Naive thymus-derived CD4-positive, alpha-beta T cell (primary cell): Measurements from ENCODE around the gene IRF2. TPM values are rescaled to one million over a fixed set of nuclear protein-coding genes. Genes with fewer than 3 reads are reported as not detected.

Experiments
- ATAC-seq: fragments of 150-1000 bp; cut with Tn5 transposase; 2 replicates; pipeline ENCODE4 v1.10.0; 2021; ENCODE audit warnings: mild to moderate bottlenecking, moderate library complexity
- CTCF ChIA-PET: fragments of 350-600 bp; sonication (Branson Sonifier 250); formaldehyde crosslinking; loops from one replicate; lab custom pipeline; 2021; ENCODE audit warnings: antibody characterized with exemption; lab: Charles Lee
- POLR2A ChIA-PET: fragments of 350-600 bp; sonication (Branson Sonifier 250); formaldehyde crosslinking; loops from one replicate; lab custom pipeline; 2021; ENCODE audit warnings: antibody characterized with exemption, inconsistent platforms; lab: Charles Lee
- DNase-seq, 9 donors: peaks; one replicate each; pipeline versions ENCODE4 v3.0.0 to v3.0.0-alpha.2; 2020 to 2022; ENCODE audit warnings: mixed read lengths in 1 of 9
- H3K27ac ChIP-seq: one replicate; pipeline ENCODE4 v1.7.0; 2013; ENCODE audit warnings: mild to moderate bottlenecking, low read depth, low read length, moderate library complexity
- H3K27me3 ChIP-seq, 2 donors: one replicate each; pipeline ENCODE4 v1.7.0; 2013; ENCODE audit warnings: low read length in 2 of 2, mild to moderate bottlenecking in 2 of 2, moderate library complexity in 2 of 2; ENCODE audit not compliant: control insufficient read depth in 2 of 2, insufficient read depth in 2 of 2
- H3K36me3 ChIP-seq, 3 experiments: 1 replicate in 2 of 3; 2 replicates in 1 of 3; pipeline ENCODE4 v1.7.0; 2013; ENCODE audit warnings: low read length in 3 of 3, mild to moderate bottlenecking in 3 of 3, moderate library complexity in 1 of 3; ENCODE audit not compliant: insufficient read depth in 3 of 3, control insufficient read depth in 2 of 3
- H3K4me1 ChIP-seq, 2 donors: one replicate each; pipeline ENCODE4 v1.7.0; 2013; ENCODE audit warnings: low read length in 2 of 2, mild to moderate bottlenecking in 2 of 2, moderate library complexity in 1 of 2; ENCODE audit not compliant: control insufficient read depth in 2 of 2, insufficient read depth in 2 of 2
- H3K4me3 ChIP-seq: 2 replicates; pipeline ENCODE4 v1.7.0; 2013; ENCODE audit warnings: mild to moderate bottlenecking, low read length
- H3K9me3 ChIP-seq, 3 experiments: 1 replicate in 2 of 3; 2 replicates in 1 of 3; pipeline ENCODE4 v1.7.0; 2013; ENCODE audit warnings: low read length in 3 of 3; ENCODE audit not compliant: control insufficient read depth in 2 of 3
- H3K27ac Mint-ChIP-seq, 9 donors: one replicate each; pipeline ENCODE4 v1.8.0; 2020 to 2022; ENCODE audit warnings: mixed read lengths in 9 of 9, mild to moderate bottlenecking in 8 of 9, moderate library complexity in 5 of 9, inconsistent platforms in 2 of 9
- H3K27me3 Mint-ChIP-seq, 5 donors: one replicate each; pipeline ENCODE4 v1.8.0; 2021 to 2022; ENCODE audit warnings: mixed read lengths in 5 of 5, mild to moderate bottlenecking in 1 of 5
- H3K36me3 Mint-ChIP-seq, 5 donors: one replicate each; pipeline ENCODE4 v1.8.0; 2020 to 2022; ENCODE audit warnings: mixed read lengths in 5 of 5, mild to moderate bottlenecking in 3 of 5, inconsistent platforms in 1 of 5
- H3K4me1 Mint-ChIP-seq, 7 donors: one replicate each; pipeline ENCODE4 v1.8.0; 2020 to 2022; ENCODE audit warnings: mixed read lengths in 7 of 7, mild to moderate bottlenecking in 3 of 7, inconsistent platforms in 1 of 7
- H3K4me3 Mint-ChIP-seq, 10 donors: one replicate each; pipeline ENCODE4 v1.8.0; 2020 to 2022; ENCODE audit warnings: mild to moderate bottlenecking in 10 of 10, mixed read lengths in 10 of 10, moderate library complexity in 6 of 10, inconsistent platforms in 2 of 10
- H3K9me3 Mint-ChIP-seq, 11 donors: one replicate each; pipeline ENCODE4 v1.8.0; 2020 to 2022; ENCODE audit warnings: mixed read lengths in 11 of 11, mild to moderate bottlenecking in 4 of 11, inconsistent platforms in 1 of 11, moderate library complexity in 1 of 11
- intact Hi-C, 2 donors: fragments of 100-400 bp; cut with micrococcal nuclease; formaldehyde crosslinking; loops; one replicate each; pipeline ENCODE4 v1.15.1; 2023
- polyA plus RNA-seq, 2 donors: library from polyadenylated mRNA; unstranded; fragments of 300-500 nt; fragmentation: Illumina TruSeq; gene quantifications; one replicate each; pipeline ENCODE4 v1.2.3, GENCODE V29; 2021
- total RNA-seq, 6 experiments: library from RNA in 5 of 6; stranded (reverse) in 5 of 6; gene quantifications; 1 replicate in 5 of 6; 2 replicates in 1 of 6; pipeline ENCODE4 v1.2.3 and lab custom pipeline; 2021 to 2026

Gene IRF2
- total and polyA plus RNA-seq, 7 experiments from 2014 or later: 31.2 to 87.0 (median 77.5) TPM

- intact Hi-C loops: loop anchor here (2.0 to 10.0 kb wide), 7 partner anchors 32 to 915 kb away; partner anchors contain the start of genes CASP3 (in 1 of the 2), ING2 (in 1 of the 2) and PRIMPOL (in 1 of the 2)
- H3K9me3 ChIP-seq: no peaks in the 10 kb centered on the region
- H3K27me3 ChIP-seq: no peaks in the 10 kb centered on the region
- no peaks in the 10 kb centered on the region for H3K27me3 Mint-ChIP-seq
- peak overlapping the region in 4 of 10 donors; percentile 56 to 79 (median 66) for H3K4me3 Mint-ChIP-seq
- H3K27ac ChIP-seq: no peak overlapping the region
- peak overlapping the region; percentile 67 to 95 (median 89) for H3K27ac Mint-ChIP-seq
- peaks cover 44 to 84% (median 75%) of the 10 kb centered on the region in 7 donors for H3K4me1 Mint-ChIP-seq
- peaks cover 26 to 52% of the 10 kb centered on the region in 2 donors for H3K4me1 ChIP-seq
- ChIA-PET CTCF (interaction anchor here (1.7 kb wide), 1 partner anchor 8 kb away, joined by 5 read pairs; no protein-coding TSS in a partner anchor), POLR2A (interaction anchor here (1.1 to 1.6 kb wide), 2 partner anchors 55 to 117 kb away, joined by 3 to 6 read pairs; partner anchors contain the start of gene IRF2)
- H3K9me3 Mint-ChIP-seq: peaks cover 0 to 9% (median 3%) of the 10 kb centered on the region in 11 donors
- H3K4me3 ChIP-seq: no peak overlapping the region
- DNase-seq (no peak), ATAC-seq (no peak)
- H3K36me3 Mint-ChIP-seq: peaks cover 19 to 64% (median 48%) of the 10 kb centered on the region in 5 donors
- peaks cover 0 to 25% (median 3%) of the 10 kb centered on the region in 3 experiments for H3K36me3 ChIP-seq
These were observed 54.4 kb downstream of the IRF2 start for GRCh38 chr4:184419976-184420375.

- Mint-ChIP-seq H3K27me3 (no peaks in the 10 kb centered on the region), H3K4me3 (peak overlapping the region; percentile 23 to 94 (median 82)), H3K36me3 (peaks cover 13 to 57% (median 32%) of the 10 kb centered on the region in 5 donors), H3K9me3 (peaks cover 0 to 9% (median 3%) of the 10 kb centered on the region in 11 donors), H3K4me1 (peaks cover 43 to 80% (median 77%) of the 10 kb centered on the region in 7 donors), H3K27ac (peak overlapping the region; percentile 82 to 97 (median 95))
- DNase-seq (peak in 2 of 9 donors; percentile 26 to 31), ATAC-seq (peak; percentile 69)
- Histone ChIP-seq H3K4me3 (peak overlapping the region; percentile 64), H3K9me3 (no peaks in the 10 kb centered on the region), H3K4me1 (peaks cover 35 to 52% of the 10 kb centered on the region in 2 donors), H3K27me3 (no peaks in the 10 kb centered on the region), H3K36me3 (peaks cover 0 to 12% (median under 1%) of the 10 kb centered on the region in 3 experiments), H3K27ac (peak overlapping the region; percentile 74)
- CTCF ChIA-PET: interaction anchor here (1.0 to 1.1 kb wide), 2 partner anchors 150 to 154 kb away, joined by 3 to 4 read pairs; no protein-coding TSS in a partner anchor
- intact Hi-C loops: loop anchor here (1.0 to 10.0 kb wide), 14 partner anchors 9 to 913 kb away; partner anchors contain the start of genes CASP3 (in 2 of the 2), IRF2 (in 2 of the 2), PRIMPOL (in 2 of the 2) and CENPU (in 1 of the 2)
- POLR2A ChIA-PET: interaction anchor here (0.8 to 1.9 kb wide), 5 partner anchors 10 to 151 kb away, joined by 3 to 4 read pairs (median 3); partner anchors contain the start of gene IRF2
These were observed 56.4 kb downstream of the IRF2 start for GRCh38 chr4:184417802-184418511.

GRCh38 chr4:184416913-184417734, 57.2 kb downstream of the IRF2 start:
- Histone ChIP-seq H3K4me1 (peaks cover 35 to 51% of the 10 kb centered on the region in 2 donors), H3K4me3 (peak overlapping the region; percentile 64), H3K9me3 (no peaks in the 10 kb centered on the region), H3K27ac (peak overlapping the region; percentile 74), H3K36me3 (peaks cover 0 to 14% (median 4%) of the 10 kb centered on the region in 3 experiments), H3K27me3 (no peaks in the 10 kb centered on the region)
- Mint-ChIP-seq H3K4me3 (peak overlapping the region; percentile 71 to 94 (median 82)), H3K9me3 (peaks cover 0 to 2% (median 0%) of the 10 kb centered on the region in 11 donors), H3K36me3 (peaks cover 8 to 53% (median 29%) of the 10 kb centered on the region in 5 donors), H3K4me1 (peaks cover 41 to 83% (median 79%) of the 10 kb centered on the region in 7 donors), H3K27ac (peak overlapping the region; percentile 82 to 97 (median 95)), H3K27me3 (no peaks in the 10 kb centered on the region)
- intact Hi-C loops: loop anchor here (1.0 to 10.0 kb wide), 14 partner anchors 8 to 912 kb away; partner anchors contain the start of genes CASP3 (in 2 of the 2), IRF2 (in 2 of the 2), PRIMPOL (in 2 of the 2) and CENPU (in 1 of the 2)
- ChIA-PET CTCF (interaction anchor here (1.0 to 1.1 kb wide), 2 partner anchors 149 to 153 kb away, joined by 3 to 4 read pairs; no protein-coding TSS in a partner anchor), POLR2A (interaction anchor here (0.7 to 1.9 kb wide), 9 partner anchors 9 to 150 kb away, joined by 3 to 6 read pairs (median 3); partner anchors contain the start of gene IRF2)
- DNase-seq (peak in 8 of 9 donors; percentile 27 to 59 (median 48)), ATAC-seq (peak; percentile 65)

- Mint-ChIP-seq H3K27me3 (no peaks in the 10 kb centered on the region), H3K9me3 (no peaks in the 10 kb centered on the region), H3K27ac (peak overlapping the region in 6 of 9 donors; percentile 8 to 83 (median 78)), H3K36me3 (peaks cover 8 to 52% (median 18%) of the 10 kb centered on the region in 5 donors), H3K4me3 (peak overlapping the region in 2 of 10 donors; percentile 12 to 14), H3K4me1 (peaks cover 31 to 81% (median 74%) of the 10 kb centered on the region in 7 donors)
- no peaks in the 10 kb centered on the region for H3K27me3 ChIP-seq
- no peak overlapping the region for H3K27ac ChIP-seq
- intact Hi-C loops: loop anchor here (5.0 to 10.0 kb wide), 5 partner anchors 33 to 910 kb away; partner anchors contain the start of genes CASP3 (in 1 of the 2), ING2 (in 1 of the 2) and PRIMPOL (in 1 of the 2)
- no peak overlapping the region for H3K4me3 ChIP-seq
- H3K4me1 ChIP-seq: peaks cover 24 to 34% of the 10 kb centered on the region in 2 donors
- CTCF ChIA-PET: no interaction called here
- ATAC-seq (no peak), DNase-seq (no peak)
- H3K36me3 ChIP-seq: peaks cover 0 to 14% (median 4%) of the 10 kb centered on the region in 3 experiments
- POLR2A ChIA-PET: interaction anchor here (0.8 kb wide), 1 partner anchor 59 kb away, joined by 3 read pairs; the partner anchor contains the start of gene IRF2
- H3K9me3 ChIP-seq: no peaks in the 10 kb centered on the region
These were observed 59.3 kb downstream of the IRF2 start for GRCh38 chr4:184415071-184415470.

GRCh38 chr4:184413261-184414046, 60.9 kb downstream of the IRF2 start:
- ATAC-seq (no peak), DNase-seq (no peak)
- peaks cover 36 to 83% (median 74%) of the 10 kb centered on the region in 7 donors for H3K4me1 Mint-ChIP-seq
- ChIA-PET CTCF (interaction anchor here (2.0 kb wide), 1 partner anchor 7 kb away, joined by 5 read pairs; no protein-coding TSS in a partner anchor), POLR2A (interaction anchor here (0.6 to 0.9 kb wide), 2 partner anchors 24 to 147 kb away, joined by 3 to 8 read pairs; no protein-coding TSS in a partner anchor)
- Histone ChIP-seq H3K4me3 (no peak overlapping the region), H3K9me3 (no peaks in the 10 kb centered on the region), H3K4me1 (peaks cover 33 to 41% of the 10 kb centered on the region in 2 donors), H3K36me3 (peaks cover 0 to 24% (median 4%) of the 10 kb centered on the region in 3 experiments), H3K27me3 (no peaks in the 10 kb centered on the region), H3K27ac (peak overlapping the region; percentile 57)
- H3K9me3 Mint-ChIP-seq: no peaks in the 10 kb centered on the region
- peaks cover 4 to 57% (median 27%) of the 10 kb centered on the region in 5 donors for H3K36me3 Mint-ChIP-seq
- no peaks in the 10 kb centered on the region for H3K27me3 Mint-ChIP-seq
- intact Hi-C loops: loop anchor here in 1 of 2 donors (10.0 kb wide), 1 partner anchor 909 kb away; the partner anchor contains the start of gene ING2
- H3K27ac Mint-ChIP-seq: peak overlapping the region; percentile 57 to 97 (median 83)
- H3K4me3 Mint-ChIP-seq: peak overlapping the region in 5 of 10 donors; percentile 15 to 72 (median 50)
